HG03064 (cell line): ENCODE measurements around the gene SERPINA12.
"Not testable (repeated sequence)": the region's sequence is repeated elsewhere in the genome, so short reads cannot be mapped to it uniquely, and the experiment has no call there.

Experiments
- ATAC-seq: cut with Tn5 transposase; IDR thresholded peaks from one replicate; pipeline ENCODE4 v1.9.1; 2021; ENCODE audit warnings: low read depth; ENCODE audit not compliant: unreplicated experiment

SERPINA12 gene

GRCh38 chr14:94494085-94494484 is 15.2 kb downstream of the SERPINA12 start:
- ATAC-seq: no peak

- ATAC-seq: no peak
Measured at GRCh38 chr14:94491511-94491910, 17.8 kb downstream of the SERPINA12 start.

- no peak for ATAC-seq
Measured at GRCh38 chr14:94489336-94489735, 19.9 kb downstream of the SERPINA12 start.

GRCh38 chr14:94486883-94487282 is 22.4 kb downstream of the SERPINA12 start:
- ATAC-seq: no peak

- no peak for ATAC-seq
Measured at GRCh38 chr14:94485944-94486841, 23.1 kb downstream of the SERPINA12 start.

- no peak for ATAC-seq
Measured at GRCh38 chr14:94484481-94484880, 24.8 kb downstream of the SERPINA12 start.

- no peak for ATAC-seq
Measured at GRCh38 chr14:94483729-94484275, 25.5 kb downstream of the SERPINA12 start.

- no peak for ATAC-seq
Measured at GRCh38 chr14:94483071-94483451, 26.2 kb downstream of the SERPINA12 start.

- not testable (repeated sequence) for ATAC-seq
Measured at GRCh38 chr14:94482132-94483070, 26.9 kb downstream of the SERPINA12 start.

GRCh38 chr14:94481468-94482131 is 27.7 kb downstream of the SERPINA12 start:
- ATAC-seq: no peak

- no peak for ATAC-seq
Measured at GRCh38 chr14:94480809-94481208, 28.5 kb downstream of the SERPINA12 start.

- no peak for ATAC-seq
Measured at GRCh38 chr14:94478420-94478819, 30.8 kb downstream of the SERPINA12 start.

GRCh38 chr14:94476023-94476422 is 33.2 kb downstream of the SERPINA12 start, which contains the start of gene SERPINA9:
Gene SERPINA9 (minus strand): TSS chr14:94476197. CDS start chr14:94469840, 6,357 bp downstream.
- ATAC-seq: no peak

- no peak for ATAC-seq
Measured at GRCh38 chr14:94474581-94475031, 34.7 kb downstream of the SERPINA12 start.

- no peak for ATAC-seq
Measured at GRCh38 chr14:94473666-94474410, 35.4 kb downstream of the SERPINA12 start.

GRCh38 chr14:94472842-94473241 is 36.4 kb downstream of the SERPINA12 start:
- ATAC-seq: no peak

GRCh38 chr14:94471045-94471444 is 38.2 kb downstream of the SERPINA12 start:
- no peak for ATAC-seq

GRCh38 chr14:94470311-94470710 is 39.0 kb downstream of the SERPINA12 start:
- no peak for ATAC-seq

GRCh38 chr14:94469261-94469660 is 40.0 kb downstream of the SERPINA12 start:
- no peak for ATAC-seq
